Spleen (tissue), 7 donors: ENCODE measurements around the gene USP34.

Experiments
- CTCF ChIP-seq, 11 experiments: fragments of 200-600 bp in 7 of 11; fragments of 450-650 bp in 4 of 11; sonication (generic) in 4 of 11; IDR thresholded peaks in 8 of 11; conservative IDR thresholded peaks in 3 of 11; 1 replicate in 7 of 11; 2 replicates in 4 of 11; pipeline versions ENCODE4 v1.4.0 to v1.8.0; 2016 to 2021; ENCODE audit warnings: antibody characterized with exemption in 11 of 11, inconsistent platforms in 4 of 11, mild to moderate bottlenecking in 1 of 11
- POLR2A ChIP-seq, 3 donors: fragments of 450-650 bp; IDR thresholded peaks; one replicate each; pipeline ENCODE4 v1.5.1; 2017; ENCODE audit warnings: antibody characterized with exemption in 3 of 3, mild to moderate bottlenecking in 1 of 3
- POLR2AphosphoS5 ChIP-seq, 3 donors: sonication (generic); formaldehyde crosslinking; IDR thresholded peaks; one replicate each; pipeline ENCODE4 v1.5.1; 2017; ENCODE audit warnings: antibody characterized with exemption in 3 of 3
- donor health status: DM: no; HTN: no; CAD: no; lungs with moderate emphysema.
- donor health status: DM: no; HTN: no; CAD: no.
- donor health status: DM: no; HTN: no; CAD: no.

DNA sequence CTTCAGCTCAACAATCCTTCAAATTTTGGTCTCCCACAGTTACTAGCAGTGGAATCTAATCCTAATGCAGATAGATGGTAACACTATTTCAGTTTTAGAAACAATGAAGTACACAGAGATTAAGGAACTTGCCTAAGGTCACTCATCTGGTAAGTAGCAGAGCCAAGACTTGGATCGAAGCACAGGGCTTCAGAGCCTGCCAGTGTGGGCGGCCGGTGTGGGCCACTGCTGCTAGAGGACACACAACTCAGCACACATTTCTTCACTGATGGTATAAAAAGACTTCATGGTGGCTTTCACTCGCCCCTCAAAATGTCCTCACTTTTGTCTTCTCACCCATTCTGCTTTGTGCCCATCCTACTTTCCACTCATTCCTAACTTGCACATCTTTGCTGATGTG lies 297.8 kb downstream of the USP34 start:
- TF ChIP-seq CTCF (IDR thresholded peaks at IDR 0.05 in 8 of 11, conservative IDR thresholded peaks at IDR 0.05 in 3 of 11) (no peak), POLR2AphosphoS5 (IDR thresholded peaks at IDR 0.05) (no peak), POLR2A (IDR thresholded peaks at IDR 0.05) (no peak)
